HG03575 (cell line): ENCODE measurements around the gene NIPAL3.

ENCODE experiments used
- ATAC-seq: cut with Tn5 transposase; IDR thresholded peaks from one replicate; pipeline ENCODE4 v1.9.1; 2021; ENCODE audit not compliant: unreplicated experiment, insufficient number of reproducible peaks, low FRiP score; ENCODE audit errors: extremely low read depth

NIPAL3 gene

DNA sequence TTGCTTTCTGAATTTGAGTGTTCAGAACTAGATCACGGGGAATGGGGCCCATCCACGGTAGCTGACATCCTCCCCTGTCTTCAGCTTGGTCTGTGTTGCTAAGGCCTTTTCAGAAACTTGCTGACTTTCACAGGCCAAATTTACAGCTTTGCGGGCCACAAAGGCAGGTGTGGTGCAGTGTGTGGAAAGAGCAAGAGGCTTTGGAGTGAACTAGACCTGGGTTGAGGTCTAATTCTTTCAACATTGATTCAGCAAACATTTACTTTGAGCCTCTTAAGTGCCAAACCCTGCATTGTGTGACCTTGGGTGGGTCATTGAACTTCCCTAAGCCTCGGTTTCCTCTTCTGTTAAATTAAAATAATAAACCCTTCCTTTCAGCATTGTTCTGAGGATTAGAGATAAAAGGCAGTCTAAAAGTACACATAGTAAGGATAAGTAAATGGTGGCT is 26.3 kb upstream of the NIPAL3 start:
- no peak for ATAC-seq

GRCh38 chr1:24390924-24391782 is 24.4 kb upstream of the NIPAL3 start:
- no peak for ATAC-seq

- peak; percentile 46 for ATAC-seq
These were observed 23.6 kb upstream of the NIPAL3 start for GRCh38 chr1:24391882-24392603.

DNA sequence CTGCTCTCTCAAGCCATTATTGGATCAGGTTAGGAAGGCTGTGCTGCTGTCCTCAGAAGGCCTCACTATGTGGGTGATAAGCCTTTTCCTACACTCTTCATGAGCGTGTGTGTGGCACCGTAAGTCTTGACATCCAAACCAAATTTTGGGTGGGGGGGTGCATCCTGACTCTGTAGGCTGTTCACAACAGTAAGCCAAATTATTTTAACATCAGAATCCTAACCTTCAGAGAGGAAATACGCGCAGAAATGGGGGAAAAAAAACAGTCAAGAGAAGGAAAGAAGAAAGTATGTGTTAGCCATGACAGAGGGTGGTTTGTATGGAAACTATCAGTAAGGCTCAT is 23.0 kb upstream of the NIPAL3 start:
- ATAC-seq: no peak

GRCh38 chr1:24392982-24393650 is 22.5 kb upstream of the NIPAL3 start:
- ATAC-seq: no peak

DNA sequence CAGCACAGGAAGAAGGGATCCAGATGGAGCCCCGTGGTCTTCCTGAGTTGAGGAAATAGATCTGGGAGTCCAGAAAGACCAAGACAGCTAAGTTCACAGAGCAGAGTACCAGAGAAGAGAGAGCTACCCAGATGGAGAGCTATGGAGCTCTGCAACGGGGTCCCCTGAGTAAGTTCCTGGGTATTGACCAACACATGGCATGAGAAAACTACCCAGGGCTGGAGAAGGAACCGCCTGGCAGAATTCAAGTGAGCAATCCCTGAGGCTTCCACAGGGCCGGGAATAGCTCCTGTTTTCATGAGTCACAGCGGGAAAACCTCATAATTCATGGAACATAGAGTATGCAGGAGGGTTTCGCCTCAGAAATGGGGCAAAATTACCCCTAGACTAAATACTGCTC is 21.7 kb upstream of the NIPAL3 start:
- ATAC-seq: no peak

GRCh38 chr1:24400065-24400464 is 15.5 kb upstream of the NIPAL3 start:
- no peak for ATAC-seq

- ATAC-seq: no peak
These were observed 11.8 kb upstream of the NIPAL3 start for GRCh38 chr1:24403806-24404205.

- ATAC-seq: no peak
These were observed 8.8 kb upstream of the NIPAL3 start for GRCh38 chr1:24406788-24407187.

DNA sequence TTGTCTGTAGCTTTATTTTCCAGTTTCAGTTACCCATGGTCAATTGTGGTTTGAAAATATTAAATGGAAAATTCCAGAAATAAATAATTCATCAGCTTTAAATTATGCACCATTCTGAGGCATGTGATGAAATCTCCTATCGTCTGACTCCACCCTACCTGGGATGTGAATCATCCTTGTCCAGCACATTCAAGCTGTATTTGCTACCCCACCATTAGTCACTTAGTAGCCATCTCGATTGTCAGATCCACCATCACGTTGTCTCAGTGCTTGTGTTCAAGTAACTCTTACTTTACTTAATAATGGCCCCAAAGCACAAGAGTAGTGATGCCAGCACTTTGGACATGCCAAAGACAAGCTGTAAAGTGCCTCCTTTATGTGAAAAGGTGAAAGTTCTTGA is 6.1 kb upstream of the NIPAL3 start:
- no peak for ATAC-seq

DNA sequence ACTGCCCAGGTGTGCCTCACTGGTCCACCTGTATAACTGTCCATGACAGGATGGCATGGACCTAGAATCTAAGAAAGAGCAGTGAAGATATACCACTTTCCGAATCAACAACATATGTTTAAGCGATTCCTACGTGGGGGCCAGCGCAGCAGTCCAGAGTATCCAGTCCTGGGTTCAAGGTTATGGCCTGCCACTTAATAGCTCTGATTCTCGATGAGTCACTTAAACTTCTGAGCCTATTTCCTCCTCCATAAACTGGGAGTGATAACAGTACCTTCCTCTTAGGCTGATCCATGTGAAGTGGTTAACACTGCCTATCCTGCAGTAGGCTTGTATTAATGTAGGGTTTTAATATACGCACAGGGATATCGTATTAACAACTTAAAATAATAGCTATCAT is 4.9 kb upstream of the NIPAL3 start:
- no peak for ATAC-seq

DNA sequence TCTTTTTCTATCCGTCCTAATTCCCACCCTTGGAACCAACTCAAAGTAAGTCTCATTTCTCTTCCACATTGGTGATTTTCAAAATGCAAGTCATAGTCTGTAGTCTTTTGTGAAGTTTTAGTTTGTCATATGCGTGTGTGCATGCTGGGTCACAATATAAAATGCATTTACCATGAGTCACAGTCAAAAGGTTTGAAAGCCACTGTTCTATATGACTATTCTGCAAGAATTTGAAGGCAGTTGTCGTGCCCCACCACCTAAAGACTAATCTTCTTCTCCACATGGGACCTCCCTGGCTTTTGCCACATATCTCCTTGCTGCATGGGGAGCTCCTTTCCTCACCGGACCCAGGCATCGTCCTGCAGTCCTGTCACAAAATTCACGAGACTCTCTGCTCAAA is 3.6 kb upstream of the NIPAL3 start:
- no peak for ATAC-seq

DNA sequence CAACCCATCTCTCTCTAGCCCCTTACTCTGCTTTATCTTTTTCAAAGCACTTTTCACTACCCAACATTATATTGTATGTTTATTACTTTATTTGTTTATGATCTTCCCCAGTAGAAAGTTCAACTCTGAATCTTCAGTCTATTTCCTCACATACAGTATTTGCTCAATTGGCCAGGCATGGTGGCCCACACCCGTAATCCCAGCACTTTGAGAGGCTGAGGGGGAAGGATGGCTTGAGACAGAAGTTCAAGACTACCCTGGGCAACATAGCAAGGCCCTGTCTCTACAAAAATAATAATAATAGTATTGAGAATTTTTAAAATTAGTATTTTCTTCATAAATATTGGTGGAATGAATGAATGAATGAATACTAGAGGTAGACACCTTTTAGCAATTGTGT is 3.2 kb upstream of the NIPAL3 start:
- no peak for ATAC-seq

GRCh38 chr1:24413350-24414163 is 2.0 kb upstream of the NIPAL3 start, which contains the start of gene STPG1:
Gene STPG1 (minus strand): TSS chr1:24413782. CDS start chr1:24401388, 12,394 bp downstream.
- no peak for ATAC-seq

DNA sequence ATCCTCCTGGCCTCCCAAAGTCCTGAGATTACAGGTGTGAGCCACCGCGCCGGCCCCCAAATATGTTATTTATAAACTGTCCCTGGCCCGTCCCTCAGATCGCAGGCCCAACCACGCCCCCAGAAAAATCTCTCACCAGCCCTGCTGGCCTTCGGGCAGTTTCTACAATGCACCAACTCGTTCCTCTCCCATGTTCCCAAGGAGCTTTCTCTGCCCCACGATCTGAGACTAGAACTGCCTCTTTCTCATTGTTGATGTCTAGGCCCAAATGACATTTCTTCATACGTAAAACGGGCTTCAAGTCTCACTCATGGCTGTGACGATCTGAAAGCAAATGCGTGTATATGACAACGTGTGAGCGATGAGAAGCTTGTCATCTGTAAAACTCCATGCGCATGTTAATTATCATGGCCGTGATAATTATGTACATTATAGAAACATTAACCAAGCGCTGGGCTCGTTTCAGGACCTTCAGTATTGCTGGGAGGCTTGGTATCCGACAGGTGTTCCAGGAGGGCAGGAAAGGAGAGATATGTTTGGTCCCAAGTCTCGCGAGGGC is 748 bp upstream of the NIPAL3 start:
- no peak for ATAC-seq

- no peak for ATAC-seq
These were observed 486 bp downstream of the NIPAL3 start for GRCh38 chr1:24415910-24416665.

DNA sequence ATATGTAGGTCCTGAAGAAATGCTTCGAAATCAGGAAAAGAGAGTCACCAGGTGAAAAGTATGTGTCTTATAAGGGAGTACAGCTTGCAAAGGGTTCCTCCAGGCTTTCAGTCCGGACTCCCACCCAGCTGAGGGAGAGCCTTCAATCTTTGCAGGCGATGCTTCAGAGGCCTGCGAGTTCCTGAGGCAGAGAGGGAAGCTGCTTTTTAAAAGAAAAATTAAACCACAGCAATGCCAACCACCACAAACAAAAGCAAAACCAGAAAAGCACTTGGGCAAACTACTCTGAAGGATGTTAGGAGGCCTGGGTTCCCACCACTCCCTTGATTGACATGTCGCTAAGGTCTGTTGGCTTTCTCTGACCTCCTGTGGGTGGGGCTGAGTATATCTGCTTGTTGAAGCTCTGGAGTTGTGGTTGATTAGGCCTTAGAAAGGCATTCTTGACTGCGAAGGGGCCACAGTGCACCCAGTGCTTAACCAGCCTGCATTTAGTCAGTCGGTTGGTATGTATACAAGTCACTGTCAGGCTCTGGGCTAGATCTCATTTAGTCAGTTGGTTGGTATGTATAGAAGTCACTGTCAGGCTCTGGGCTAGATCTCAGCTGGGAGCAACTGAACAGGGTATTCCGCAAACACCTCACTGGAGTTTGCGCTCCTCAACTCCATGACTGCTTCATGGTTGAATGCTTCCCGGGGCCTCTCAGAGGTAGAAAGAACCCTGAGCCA is 1.2 kb downstream of the NIPAL3 start:
- no peak for ATAC-seq
